Measurements from ENCODE around the gene PHAX. TPM values are rescaled to one million over a fixed set of nuclear protein-coding genes. Genes with fewer than 3 reads are reported as not detected.
"Not testable (repeated sequence)": the region's sequence is repeated elsewhere in the genome, so short reads cannot be mapped to it uniquely, and the experiment has no call there.

The PHAX gene
- polyA plus RNA-seq, 3 donors, result 89.8 to 102 (median 95.8) TPM

GRCh38 chr5:126599971-126600630, 646 bp upstream of the PHAX start:
- DNase-seq (ENCODE audit: low read depth in 3 of 3, low spot score in 2 of 3), result not testable (repeated sequence)

- no peak for DNase-seq (ENCODE audit: low read depth in 3 of 3, low spot score in 2 of 3)
These were observed 2.8 kb downstream of the PHAX start for GRCh38 chr5:126603402-126603991.

DNA sequence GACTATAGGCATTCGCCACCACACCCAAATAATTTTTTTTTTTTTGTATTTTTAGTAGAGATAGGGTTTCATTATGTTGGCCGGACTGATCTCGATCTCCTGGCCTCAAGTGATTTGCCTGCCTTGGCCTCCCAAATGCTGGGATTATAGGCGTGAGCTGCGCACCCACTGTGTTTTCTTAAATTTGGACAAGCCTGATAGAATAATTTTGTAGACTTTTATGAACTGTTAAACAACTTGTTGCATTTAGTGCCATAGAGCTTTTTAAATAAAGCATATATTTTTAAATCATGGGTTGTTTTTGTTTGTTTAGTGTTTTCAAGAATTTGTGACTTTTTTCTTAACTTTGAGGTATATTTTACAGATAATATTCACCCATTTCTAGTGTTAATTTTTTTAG, 4.8 kb downstream of the PHAX start:
- no peak for DNase-seq (ENCODE audit: low read depth in 3 of 3, low spot score in 2 of 3)

GRCh38 chr5:126610160-126610559, 9.4 kb downstream of the PHAX start:
- no peak for DNase-seq (ENCODE audit: low read depth in 3 of 3, low spot score in 2 of 3)

GRCh38 chr5:126610616-126611015, 9.9 kb downstream of the PHAX start:
- no peak for DNase-seq (ENCODE audit: low read depth in 3 of 3, low spot score in 2 of 3)

DNA sequence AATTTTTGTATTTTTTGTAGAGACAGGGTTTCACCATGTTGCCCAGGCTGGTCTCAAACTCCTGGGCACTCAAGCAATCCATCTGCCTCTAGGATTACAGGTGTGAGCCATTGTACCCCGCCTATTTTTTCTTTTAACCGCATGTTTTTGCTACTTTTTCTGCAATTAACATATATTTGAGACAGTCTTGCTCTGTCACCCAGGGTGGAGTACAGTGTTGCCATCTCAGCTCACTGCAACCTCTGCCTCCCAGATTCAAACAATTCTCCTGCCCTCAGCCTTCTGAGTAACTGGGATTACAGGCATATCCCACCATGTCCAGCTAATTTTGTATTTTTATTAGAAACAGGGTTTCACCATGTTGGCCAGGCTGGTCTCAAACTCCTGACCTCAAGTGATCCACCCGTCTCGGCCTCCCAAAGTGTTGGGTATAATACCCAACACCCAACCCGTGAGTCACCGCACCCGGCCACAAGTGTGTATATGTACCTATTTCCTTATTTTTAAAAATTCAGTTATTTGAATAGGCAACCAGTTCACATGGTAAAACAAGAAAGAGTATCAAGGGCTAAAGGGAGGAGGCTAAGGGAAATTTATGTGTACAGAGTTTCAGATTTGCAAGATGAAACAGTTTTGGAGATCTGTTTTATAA, 13.3 kb downstream of the PHAX start:
- DNase-seq (ENCODE audit: low read depth in 3 of 3, low spot score in 2 of 3), result no peak

DNA sequence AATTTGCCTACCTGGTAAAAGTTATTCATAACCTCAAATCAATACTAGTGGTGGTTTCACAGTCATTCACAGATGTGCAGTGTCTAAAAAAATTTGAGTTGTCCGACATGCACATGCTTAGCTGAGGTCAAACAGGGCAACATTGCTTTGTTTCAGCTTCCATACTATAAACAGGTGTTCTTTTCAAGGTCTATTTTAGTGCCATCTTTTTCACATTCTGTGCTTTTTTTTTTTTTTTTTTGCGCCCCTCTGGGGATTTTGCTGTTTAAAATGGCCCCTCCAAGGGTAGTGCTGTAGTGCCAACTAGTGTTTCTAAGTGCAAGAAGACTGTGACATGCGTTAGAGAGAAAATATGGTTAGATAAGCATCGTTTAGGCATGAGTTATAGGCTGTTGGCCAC, 14.5 kb downstream of the PHAX start:
- DNase-seq (ENCODE audit: low read depth in 3 of 3, low spot score in 2 of 3), result no peak

DNA sequence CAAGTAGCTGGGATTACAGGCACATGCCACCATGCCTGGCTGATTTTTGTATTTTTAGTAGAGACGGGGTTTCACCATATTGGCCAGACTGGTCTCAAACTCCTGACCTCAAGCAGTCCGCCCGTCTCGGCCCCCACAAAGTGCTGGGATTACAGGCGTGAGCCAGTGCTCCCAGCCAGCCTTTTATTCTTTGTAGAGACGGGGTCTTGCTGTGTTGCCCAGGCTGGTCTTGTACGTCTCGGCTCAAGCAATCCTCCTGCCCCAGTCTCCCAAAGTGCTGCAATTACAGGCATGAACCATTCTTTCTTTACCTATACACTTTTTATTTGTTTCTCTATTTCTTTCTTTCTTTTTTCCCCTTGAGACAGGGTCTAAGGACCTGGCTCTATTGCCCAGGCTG, 16.9 kb downstream of the PHAX start:
- not testable (repeated sequence) for DNase-seq (ENCODE audit: low read depth in 3 of 3, low spot score in 2 of 3)

- DNase-seq (ENCODE audit: low read depth in 3 of 3, low spot score in 2 of 3), result no peak
These were observed 19.0 kb downstream of the PHAX start for GRCh38 chr5:126619781-126620180.

- DNase-seq (ENCODE audit: low read depth in 3 of 3, low spot score in 2 of 3), result no peak
These were observed 23.8 kb downstream of the PHAX start for GRCh38 chr5:126624534-126624933.

DNA sequence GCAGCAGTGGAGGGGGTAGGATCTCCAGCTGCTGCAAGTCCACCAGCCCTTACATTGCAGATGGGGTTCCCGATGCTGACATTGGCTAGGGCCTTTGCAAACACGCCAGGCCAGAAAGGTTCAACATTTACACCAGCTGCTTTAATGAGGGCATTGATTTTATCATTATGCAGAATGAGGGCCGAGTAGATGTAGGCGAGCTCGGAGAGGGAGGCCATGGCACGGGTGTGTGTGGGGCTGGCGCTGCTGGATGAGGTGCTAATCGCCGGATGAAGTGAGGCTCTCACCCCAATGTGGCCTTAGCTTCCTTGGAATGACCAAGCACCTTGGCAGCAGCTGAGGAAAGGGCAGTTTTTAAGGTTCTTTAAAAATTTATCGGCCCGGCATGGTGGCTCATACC, 27.4 kb downstream of the PHAX start:
- no peak for DNase-seq (ENCODE audit: low read depth in 3 of 3, low spot score in 2 of 3)

DNA sequence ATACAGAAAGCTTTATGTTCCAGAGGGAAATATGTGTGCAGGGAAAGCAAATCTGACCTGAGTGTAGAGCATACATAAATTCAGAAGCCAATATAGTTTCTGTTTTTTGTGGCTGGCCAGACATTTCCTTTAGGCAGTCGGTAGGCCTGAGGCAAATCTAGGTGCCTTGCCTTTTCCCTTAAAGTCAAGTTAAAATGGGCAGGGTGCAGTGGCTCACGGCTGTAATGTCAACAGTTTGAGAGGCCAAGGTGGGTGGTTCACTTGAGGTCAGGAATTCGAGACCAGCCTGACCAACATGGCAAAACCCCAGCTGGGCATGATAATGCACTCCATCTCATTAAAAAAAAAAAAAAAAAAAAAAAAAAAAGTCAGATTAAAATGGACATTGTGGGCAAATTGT, 31.2 kb downstream of the PHAX start:
- DNase-seq (ENCODE audit: low read depth in 3 of 3, low spot score in 2 of 3), result no peak

- DNase-seq (ENCODE audit: low read depth in 3 of 3, low spot score in 2 of 3), result no peak
These were observed 32.8 kb downstream of the PHAX start for GRCh38 chr5:126633552-126633951.

GRCh38 chr5:126635585-126635984, 34.8 kb downstream of the PHAX start:
- DNase-seq (ENCODE audit: low read depth in 3 of 3, low spot score in 2 of 3), result no peak

- DNase-seq (ENCODE audit: low read depth in 3 of 3, low spot score in 2 of 3), result no peak
These were observed 36.2 kb downstream of the PHAX start for GRCh38 chr5:126636956-126637355.

DNA sequence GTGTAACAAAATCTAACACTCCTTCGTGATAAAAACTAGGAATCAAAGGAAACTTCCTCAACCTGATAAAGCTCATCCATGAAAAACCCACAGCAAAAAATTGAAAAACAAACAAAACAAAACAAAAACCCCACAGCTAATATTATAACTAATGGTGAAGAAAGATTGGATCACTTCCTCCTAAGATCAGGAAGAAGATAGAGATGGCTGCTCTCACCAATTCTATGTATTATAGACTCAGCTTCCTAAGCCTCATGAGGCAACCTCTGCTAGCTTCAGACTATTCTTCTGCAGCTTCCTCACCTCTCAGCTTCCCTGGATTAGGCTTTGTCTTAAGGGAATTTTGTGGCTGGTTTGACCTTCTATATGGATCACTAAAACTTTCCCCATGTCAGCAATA, 40.1 kb downstream of the PHAX start:
- DNase-seq (ENCODE audit: low read depth in 3 of 3, low spot score in 2 of 3), result no peak

DNA sequence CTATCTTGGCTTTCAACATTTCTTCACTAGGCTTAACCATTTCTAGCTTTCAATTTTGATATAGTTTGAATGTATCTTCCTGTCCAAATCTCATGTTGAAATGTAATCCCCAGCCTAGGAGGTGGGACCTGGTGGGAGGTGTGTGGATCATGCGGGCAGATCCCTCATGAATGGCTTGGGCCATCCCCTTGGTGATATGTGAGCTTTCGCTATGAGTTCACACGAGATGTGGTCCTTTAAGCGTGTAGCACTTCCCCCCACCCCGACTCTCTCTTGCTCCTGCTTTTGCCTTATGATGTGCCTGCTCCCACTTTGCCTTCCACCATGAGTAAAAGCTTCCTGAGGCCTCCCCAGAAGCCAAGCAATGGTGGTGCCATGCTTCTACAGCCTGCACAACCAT, 40.6 kb downstream of the PHAX start:
- DNase-seq (ENCODE audit: low read depth in 3 of 3, low spot score in 2 of 3), result no peak

GRCh38 chr5:126645132-126645531, 44.4 kb downstream of the PHAX start:
- no peak for DNase-seq (ENCODE audit: low read depth in 3 of 3, low spot score in 2 of 3)

GRCh38 chr5:126647071-126647470, 46.3 kb downstream of the PHAX start:
- DNase-seq (ENCODE audit: low read depth in 3 of 3, low spot score in 2 of 3), result no peak

DNA sequence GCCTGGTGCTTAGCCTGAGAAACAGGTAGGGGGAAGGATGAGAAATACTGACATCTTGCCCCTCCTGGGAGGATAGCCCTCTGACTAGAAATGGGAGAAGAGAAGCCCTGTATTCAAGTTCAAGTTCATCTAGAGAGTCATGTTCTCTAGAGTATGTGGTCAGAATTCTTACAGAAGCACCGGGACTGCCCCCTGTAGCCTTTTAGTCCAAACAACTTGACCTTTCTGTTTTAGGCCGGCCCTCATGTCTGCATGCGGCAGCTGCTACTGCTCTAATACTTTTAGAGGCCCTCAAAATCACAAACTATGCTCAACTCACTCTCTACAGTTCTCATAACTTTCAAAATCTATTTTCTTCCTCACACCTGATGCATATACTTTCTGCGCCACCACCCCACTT, 47.7 kb downstream of the PHAX start:
- DNase-seq (ENCODE audit: low read depth in 3 of 3, low spot score in 2 of 3), result no peak

- DNase-seq (ENCODE audit: low read depth in 3 of 3, low spot score in 2 of 3), result not testable (repeated sequence)
These were observed 48.3 kb downstream of the PHAX start for GRCh38 chr5:126649057-126649456.

DNA sequence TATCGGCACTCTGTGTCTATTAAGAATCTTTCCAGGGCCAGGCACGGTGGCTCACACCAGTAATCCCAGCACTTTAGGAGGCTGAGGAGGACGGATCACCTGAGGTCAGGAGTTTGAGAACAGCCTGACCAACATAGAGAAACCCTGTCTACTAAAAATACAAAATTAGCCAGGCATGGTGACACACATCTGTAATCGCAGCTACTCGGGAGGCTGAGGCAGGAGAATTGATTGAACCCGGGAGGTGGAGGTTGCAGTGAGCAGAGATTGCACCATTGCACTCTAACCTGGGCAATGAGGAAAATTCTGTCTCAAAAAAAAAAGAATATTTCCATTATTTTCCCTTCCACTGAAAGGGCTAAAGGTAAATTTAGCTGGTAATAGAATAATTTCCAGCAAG, 49.0 kb downstream of the PHAX start:
- DNase-seq (ENCODE audit: low read depth in 3 of 3, low spot score in 2 of 3), result not testable (repeated sequence)
